IPS-15b (cell line): ENCODE measurements around the gene IQSEC1.

ENCODE experiments used
- H3K27me3 ChIP-seq: one replicate; pipeline ENCODE4 v1.6.1; 2013; ENCODE audit warnings: low read length; ENCODE audit not compliant: control insufficient read depth, insufficient read depth
- H3K36me3 ChIP-seq: one replicate; pipeline ENCODE4 v1.6.1; 2013; ENCODE audit warnings: low read length; ENCODE audit not compliant: control insufficient read depth, insufficient read depth
- H3K4me1 ChIP-seq: one replicate; pipeline ENCODE4 v1.6.1; 2013; ENCODE audit warnings: mild to moderate bottlenecking, low read length; ENCODE audit not compliant: control insufficient read depth, insufficient read depth
- H3K4me3 ChIP-seq: one replicate; pipeline ENCODE4 v1.5.1; 2013; ENCODE audit warnings: low read depth, low read length
- H3K9ac ChIP-seq: one replicate; pipeline ENCODE4 v1.6.1; 2013; ENCODE audit warnings: low read depth, mild to moderate bottlenecking, low read length
- H3K9me3 ChIP-seq: one replicate; pipeline ENCODE4 v1.6.1; 2013; ENCODE audit warnings: mild to moderate bottlenecking, low read length; ENCODE audit not compliant: control insufficient read depth, insufficient read depth

IQSEC1 gene

DNA sequence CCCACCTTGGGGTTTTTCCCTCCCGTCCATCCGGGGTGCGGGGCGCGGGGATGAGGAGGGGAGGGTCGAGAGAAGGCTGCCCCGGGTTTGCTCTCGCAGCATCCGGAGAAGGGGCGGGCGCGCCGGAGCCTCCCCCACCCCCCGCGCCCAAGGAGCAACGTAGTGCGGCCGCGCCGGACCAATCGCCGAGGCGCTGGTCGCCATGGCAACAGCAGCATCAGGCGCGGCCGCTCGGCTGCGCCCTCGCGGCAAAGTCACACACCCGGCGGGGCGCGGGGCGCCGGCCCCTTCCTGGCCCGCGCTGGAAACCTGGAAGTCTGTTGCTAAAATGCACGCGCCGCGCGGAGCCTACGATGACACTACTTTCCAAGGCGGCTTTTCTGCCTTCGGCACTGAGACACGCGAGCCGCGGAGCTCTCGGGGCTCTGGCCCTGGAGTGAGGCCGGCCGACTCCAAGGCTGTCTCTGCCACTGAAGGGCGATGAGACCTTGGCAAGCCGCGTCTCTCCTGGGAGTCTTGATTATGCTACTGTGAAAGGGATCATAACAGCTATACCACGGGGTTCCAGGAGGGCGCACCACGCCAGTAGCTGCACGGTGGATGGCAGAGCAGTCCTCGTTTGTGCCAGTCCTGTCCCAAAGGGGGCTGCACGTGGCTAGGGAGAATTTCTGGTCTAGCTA lies at the start of gene IQSEC1:
TSS of gene IQSEC1 (minus strand) at position 104 of the 680 bp plus-strand sequence. CDS start 415 bp downstream, outside the sequence.
- peaks cover 4% of the 10 kb centered on the region for H3K4me1 ChIP-seq
- peaks cover 29% of the 10 kb centered on the region for H3K27me3 ChIP-seq
- no peaks in the 10 kb centered on the region for H3K9me3 ChIP-seq
- no peak within 1 kb of the TSS for H3K9ac ChIP-seq
- no peaks in the 10 kb centered on the region for H3K36me3 ChIP-seq
- peak within 1 kb of the TSS; percentile 24 for H3K4me3 ChIP-seq

DNA sequence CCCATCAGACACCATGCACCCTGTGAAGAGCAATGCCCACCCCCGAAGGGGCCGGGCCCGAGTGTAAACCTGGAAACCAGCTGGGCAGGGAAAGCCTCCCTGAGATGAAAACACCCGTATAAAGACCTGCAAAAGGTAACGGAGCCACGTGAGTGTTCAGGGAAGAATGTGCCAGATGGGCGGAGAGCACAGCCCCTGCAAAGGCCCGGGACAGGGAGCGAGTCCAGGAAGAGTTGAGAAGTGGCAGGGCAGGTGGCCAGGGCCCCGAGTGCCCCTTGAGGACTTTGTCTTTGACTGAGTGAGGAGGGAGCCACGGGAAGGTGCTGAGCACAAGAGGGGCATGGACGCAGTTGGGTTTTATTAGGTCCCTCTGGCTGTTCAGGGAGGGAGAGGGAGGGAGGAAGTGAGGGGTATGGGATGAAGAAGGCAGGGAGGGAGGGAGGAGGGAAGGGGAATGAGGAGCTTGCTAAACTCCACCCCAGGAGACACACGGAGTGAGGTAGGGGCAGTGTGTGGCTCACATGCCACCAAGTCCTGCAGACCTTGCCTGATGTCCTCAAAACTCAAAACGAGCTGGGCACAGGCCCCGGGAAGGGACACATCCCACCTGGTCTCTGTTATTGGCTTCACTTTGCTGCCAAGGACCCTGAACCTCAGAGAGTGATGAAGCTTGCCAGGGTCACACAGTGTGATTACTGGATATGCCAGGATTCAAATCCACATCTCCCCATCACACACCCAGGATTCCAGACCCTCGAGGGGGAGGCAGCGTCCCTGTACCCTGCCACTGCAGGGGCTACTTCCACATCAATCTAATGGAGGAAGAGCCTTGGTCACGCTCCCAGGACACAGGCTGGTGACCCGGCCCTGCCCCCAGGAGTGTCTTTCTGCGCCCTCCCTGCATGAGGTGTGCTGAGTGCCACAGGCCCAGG lies 49.1 kb upstream of the IQSEC1 start:
- Histone ChIP-seq H3K9me3 (no peaks in the 10 kb centered on the region), H3K27me3 (no peaks in the 10 kb centered on the region), H3K4me3 (no peak overlapping the region), H3K4me1 (no peaks in the 10 kb centered on the region), H3K9ac (no peak overlapping the region), H3K36me3 (no peaks in the 10 kb centered on the region)

DNA sequence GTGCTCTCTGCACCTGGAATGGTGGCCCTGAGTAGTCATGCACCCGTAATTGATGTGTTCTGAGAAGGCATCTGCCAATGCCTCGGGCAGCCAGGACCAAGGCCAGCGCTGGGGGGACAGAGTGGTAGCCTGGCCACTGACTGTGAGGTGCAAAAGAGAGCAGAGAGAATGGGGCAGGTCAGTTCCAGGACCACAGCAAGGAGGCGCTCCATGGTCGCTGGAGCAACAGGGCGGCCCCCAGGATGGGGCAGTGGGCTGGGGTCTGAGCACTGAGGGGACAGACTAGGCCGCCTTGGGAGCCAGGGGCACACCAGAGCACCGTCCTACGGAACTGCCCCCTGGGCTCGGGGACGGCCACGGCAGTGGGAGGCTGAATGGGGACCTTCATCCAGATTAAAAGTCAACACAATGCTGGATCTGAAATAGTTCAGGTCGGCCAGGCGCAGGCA lies 48.3 kb upstream of the IQSEC1 start:
- Histone ChIP-seq H3K36me3 (no peaks in the 10 kb centered on the region), H3K9me3 (no peaks in the 10 kb centered on the region), H3K27me3 (no peaks in the 10 kb centered on the region), H3K9ac (no peak overlapping the region), H3K4me1 (no peaks in the 10 kb centered on the region), H3K4me3 (no peak overlapping the region)

DNA sequence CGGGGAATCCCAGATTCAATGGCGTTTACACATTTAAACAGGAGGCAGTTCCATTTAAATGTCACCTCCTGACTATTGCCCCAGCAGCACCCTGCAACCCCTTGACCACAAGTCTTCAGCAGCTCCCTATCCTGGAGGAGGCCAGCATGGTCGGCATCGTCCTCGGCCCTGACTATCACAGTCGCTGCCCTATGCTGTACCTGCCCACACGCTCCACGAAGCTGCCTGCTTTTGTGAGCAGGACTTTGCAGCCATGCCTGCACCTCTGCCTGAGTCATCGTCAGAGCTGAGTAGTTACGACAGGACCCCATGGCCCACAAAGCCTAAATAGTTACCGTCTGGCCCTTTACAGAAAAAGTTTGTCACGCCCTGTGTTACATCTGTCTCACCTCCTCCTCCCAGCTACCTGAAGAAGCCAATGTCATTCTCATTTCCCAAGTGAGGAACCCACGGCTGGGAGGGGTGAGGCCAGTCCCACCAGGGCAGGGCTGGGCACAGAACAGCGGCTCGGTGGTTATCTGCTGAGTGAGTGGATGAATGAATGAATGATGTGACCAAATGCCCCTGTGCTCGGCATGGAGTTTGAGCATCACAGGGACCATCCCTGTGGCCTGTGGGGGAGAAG lies 47.8 kb upstream of the IQSEC1 start:
- no peak overlapping the region for H3K4me3 ChIP-seq
- no peaks in the 10 kb centered on the region for H3K4me1 ChIP-seq
- H3K9ac ChIP-seq, result no peak overlapping the region
- H3K9me3 ChIP-seq, result no peaks in the 10 kb centered on the region
- no peaks in the 10 kb centered on the region for H3K36me3 ChIP-seq
- no peaks in the 10 kb centered on the region for H3K27me3 ChIP-seq

DNA sequence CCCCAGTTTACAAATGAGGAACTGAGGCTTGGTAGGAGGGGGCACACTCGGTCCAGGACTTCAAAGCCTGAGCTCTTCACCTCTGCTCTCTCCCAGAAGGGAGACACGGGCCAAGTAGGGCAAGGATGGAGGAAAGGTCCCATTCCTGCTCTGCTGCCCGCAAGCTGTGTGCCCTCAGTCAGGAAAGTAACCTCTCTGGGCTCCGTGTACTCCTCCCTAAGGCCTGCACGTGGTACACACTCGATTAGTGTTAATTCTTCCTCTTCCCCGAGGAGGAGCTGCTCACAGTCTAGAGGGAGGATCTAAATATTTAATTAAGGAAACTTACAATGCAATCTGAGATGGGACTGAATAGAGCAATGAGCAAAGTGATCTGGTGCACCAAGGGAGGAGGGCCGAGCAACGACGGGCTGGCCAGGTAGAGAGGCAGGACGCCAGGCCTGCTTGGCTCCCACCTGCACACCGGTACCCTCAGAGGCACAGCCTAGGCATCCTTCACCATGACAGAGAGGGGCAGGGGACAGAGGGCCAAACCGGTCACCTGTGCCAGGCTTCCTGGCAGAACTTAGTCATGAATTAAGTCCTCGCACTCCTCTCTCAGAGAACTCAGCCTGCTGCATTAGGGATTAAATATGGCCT lies 47.2 kb upstream of the IQSEC1 start:
- Histone ChIP-seq H3K27me3 (no peaks in the 10 kb centered on the region), H3K4me3 (no peak overlapping the region), H3K36me3 (no peaks in the 10 kb centered on the region), H3K9me3 (no peaks in the 10 kb centered on the region), H3K4me1 (no peaks in the 10 kb centered on the region), H3K9ac (no peak overlapping the region)

DNA sequence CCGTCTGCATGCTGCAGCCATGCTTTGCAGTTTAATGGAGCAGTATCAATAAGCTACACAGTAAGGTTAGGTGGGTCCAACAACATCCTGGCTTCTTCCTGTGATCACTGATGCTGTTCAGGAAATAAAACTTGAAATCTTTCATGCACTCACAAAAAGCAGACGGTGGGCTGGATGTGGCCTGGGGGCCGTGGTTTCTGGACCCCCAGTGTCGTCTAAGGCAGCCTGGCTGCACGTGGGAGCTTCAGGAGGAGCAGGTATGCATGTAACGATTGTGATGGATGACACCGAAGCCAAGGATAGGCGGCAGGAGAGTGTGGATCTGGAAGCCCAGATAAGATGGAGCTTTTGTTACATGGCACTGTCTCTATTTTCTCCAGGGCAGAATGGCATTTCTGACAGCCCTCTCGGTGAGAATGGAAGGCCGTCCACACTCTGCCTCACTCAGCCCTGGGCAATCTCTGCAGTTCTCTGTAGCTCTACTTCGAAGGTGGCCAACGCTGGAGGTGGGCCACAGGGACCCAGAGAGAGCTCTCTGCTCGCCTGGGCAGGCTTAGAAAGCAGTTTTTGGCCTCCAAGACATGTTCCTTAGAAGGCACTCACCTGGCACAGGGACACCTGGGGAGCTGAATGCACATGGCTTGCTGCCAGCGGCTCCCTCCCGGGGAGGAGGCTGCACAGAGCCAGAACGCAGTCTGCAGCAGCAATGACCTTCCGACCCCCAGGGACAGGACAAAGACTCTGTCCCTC lies 46.4 kb upstream of the IQSEC1 start:
- no peaks in the 10 kb centered on the region for H3K27me3 ChIP-seq
- no peak overlapping the region for H3K4me3 ChIP-seq

DNA sequence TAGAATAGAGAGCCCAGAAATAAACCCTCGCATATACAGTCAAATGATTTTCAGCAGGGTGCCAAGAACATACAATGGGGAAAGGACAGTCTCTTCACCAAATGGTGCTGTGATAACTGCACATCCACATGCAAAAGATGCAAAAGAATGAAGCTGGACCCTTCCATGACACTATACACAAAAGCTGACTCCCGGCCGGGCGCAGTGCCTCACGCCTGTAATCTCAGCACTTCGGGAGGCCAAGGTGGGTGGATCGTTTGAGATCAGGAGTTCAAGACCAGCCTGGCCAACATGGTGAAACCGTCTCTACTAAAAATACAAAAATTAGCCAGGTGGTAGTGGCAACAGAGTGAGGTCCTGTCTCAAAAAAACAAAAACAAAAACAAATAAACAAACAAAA lies 43.2 kb upstream of the IQSEC1 start:
- Histone ChIP-seq H3K9ac (no peak overlapping the region), H3K4me3 (no peak overlapping the region), H3K36me3 (no peaks in the 10 kb centered on the region), H3K27me3 (no peaks in the 10 kb centered on the region), H3K9me3 (no peaks in the 10 kb centered on the region), H3K4me1 (no peaks in the 10 kb centered on the region)

More for the DNA sequence above, 46.4 kb upstream of the IQSEC1 start:
- Histone ChIP-seq H3K9ac (no peak overlapping the region), H3K36me3 (no peaks in the 10 kb centered on the region), H3K4me1 (no peaks in the 10 kb centered on the region), H3K9me3 (no peaks in the 10 kb centered on the region)

DNA sequence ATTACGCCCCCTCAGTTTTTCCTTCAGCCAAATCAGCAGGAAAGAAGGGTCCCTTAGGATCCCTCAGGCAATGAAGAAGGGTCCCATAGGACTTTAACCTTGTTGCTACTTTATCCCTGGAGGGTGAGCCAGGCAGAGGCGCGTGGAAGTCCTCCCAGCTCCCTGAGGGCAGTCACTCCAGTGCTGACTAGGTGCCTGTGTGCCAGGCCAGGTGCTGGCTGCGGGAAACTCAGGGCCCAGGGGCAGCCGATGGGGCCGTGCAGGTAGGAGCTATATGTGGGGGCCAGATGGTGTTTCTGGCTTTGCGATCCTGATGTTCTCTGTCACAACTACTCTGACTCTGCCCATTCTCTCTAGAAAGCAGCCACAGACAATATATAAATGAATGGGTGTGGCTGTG lies 42.8 kb upstream of the IQSEC1 start:
- H3K36me3 ChIP-seq, result no peaks in the 10 kb centered on the region
- H3K4me1 ChIP-seq, result no peaks in the 10 kb centered on the region
- H3K27me3 ChIP-seq, result no peaks in the 10 kb centered on the region
- H3K9ac ChIP-seq, result no peak overlapping the region
- no peaks in the 10 kb centered on the region for H3K9me3 ChIP-seq
- no peak overlapping the region for H3K4me3 ChIP-seq

DNA sequence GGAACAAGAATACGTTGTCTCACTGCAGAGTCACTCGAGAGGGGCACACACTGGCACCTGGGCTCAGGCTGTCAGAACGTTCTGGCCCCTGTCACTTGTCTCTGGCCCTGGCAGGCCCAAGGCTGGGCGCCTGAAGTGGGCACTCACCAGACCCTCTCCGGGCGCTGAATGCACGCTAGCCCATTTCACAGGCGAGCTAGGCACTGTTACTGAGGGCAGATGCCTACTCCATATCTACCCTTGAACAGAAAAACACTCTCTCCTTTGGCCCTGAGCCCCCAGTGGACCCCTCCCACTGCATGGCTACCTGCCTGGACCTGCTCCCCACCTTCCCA lies 42.3 kb upstream of the IQSEC1 start:
- no peaks in the 10 kb centered on the region for H3K36me3 ChIP-seq
- H3K4me1 ChIP-seq, result no peaks in the 10 kb centered on the region
- no peaks in the 10 kb centered on the region for H3K27me3 ChIP-seq
- no peak overlapping the region for H3K4me3 ChIP-seq
- H3K9ac ChIP-seq, result no peak overlapping the region
- H3K9me3 ChIP-seq, result no peaks in the 10 kb centered on the region

DNA sequence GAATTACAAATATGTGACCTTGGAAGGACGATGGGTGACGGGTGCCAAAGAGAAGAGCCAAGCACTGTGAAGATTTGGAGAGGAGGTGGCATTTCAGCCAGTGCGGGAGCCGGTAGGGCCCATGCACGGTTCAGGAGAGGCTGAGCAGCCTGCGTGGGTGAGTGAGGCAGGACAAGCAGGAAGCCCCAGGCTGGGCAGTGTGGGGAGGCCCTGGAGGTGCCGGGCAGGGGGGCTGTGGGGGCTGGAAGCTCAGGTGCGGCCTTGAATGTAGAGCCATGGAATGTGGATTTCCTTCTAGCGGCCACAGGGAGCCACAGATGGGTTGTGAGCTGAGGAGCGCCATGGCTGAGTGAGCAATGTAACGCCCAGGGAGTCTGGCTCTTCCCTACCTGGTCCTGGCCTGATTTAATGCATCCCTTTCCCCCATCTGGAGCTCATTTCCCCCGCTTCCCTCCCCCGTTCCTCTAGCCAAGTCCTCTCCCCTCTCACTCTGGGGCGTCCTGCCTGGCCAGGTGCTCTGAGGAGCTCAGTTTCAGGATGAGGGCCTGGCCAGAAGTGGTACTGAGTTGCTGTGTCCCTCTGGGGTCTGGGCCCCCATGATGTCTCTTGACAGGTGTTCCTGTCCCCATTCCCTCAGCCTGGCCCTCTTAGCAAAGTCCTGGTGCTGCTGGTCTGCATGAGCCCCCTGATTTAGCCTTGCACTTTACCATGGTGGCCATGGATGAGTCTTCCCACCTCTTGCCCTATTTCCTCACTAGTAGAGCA lies 41.8 kb upstream of the IQSEC1 start:
- H3K9me3 ChIP-seq, result no peaks in the 10 kb centered on the region
- no peaks in the 10 kb centered on the region for H3K36me3 ChIP-seq
- no peaks in the 10 kb centered on the region for H3K27me3 ChIP-seq
- no peak overlapping the region for H3K4me3 ChIP-seq
- H3K9ac ChIP-seq, result no peak overlapping the region
- no peaks in the 10 kb centered on the region for H3K4me1 ChIP-seq
